NCI-H345 (cell line): ENCODE measurements around the gene AP3S2.
"Not testable (repeated sequence)": the region's sequence is repeated elsewhere in the genome, so short reads cannot be mapped to it uniquely, and the experiment has no call there.

Experiments
- DNase-seq: peaks from one replicate; lab custom pipeline; 2025; lab: John Stamatoyannopoulos, UW

Gene AP3S2

GRCh38 chr15:89834465-89835175 lies 59.2 kb downstream of the AP3S2 start:
- DNase-seq = not testable (repeated sequence)

GRCh38 chr15:89833966-89834365 lies 59.8 kb downstream of the AP3S2 start:
- no peak for DNase-seq

GRCh38 chr15:89830639-89831038 lies 63.2 kb downstream of the AP3S2 start:
- DNase-seq = no peak

- DNase-seq = no peak
These were observed 64.0 kb downstream of the AP3S2 start for GRCh38 chr15:89829616-89830440.

GRCh38 chr15:89829161-89829560 lies 64.6 kb downstream of the AP3S2 start:
- no peak for DNase-seq

GRCh38 chr15:89828281-89829145 lies 65.3 kb downstream of the AP3S2 start:
- DNase-seq = no peak

GRCh38 chr15:89827829-89828228 lies 66.0 kb downstream of the AP3S2 start:
- no peak for DNase-seq

GRCh38 chr15:89826671-89827655 lies 66.8 kb downstream of the AP3S2 start:
- DNase-seq = no peak

- DNase-seq = no peak
These were observed 68.4 kb downstream of the AP3S2 start for GRCh38 chr15:89825271-89825940.

GRCh38 chr15:89824607-89824867 lies 69.3 kb downstream of the AP3S2 start:
- no peak for DNase-seq

GRCh38 chr15:89823836-89824606 lies 69.8 kb downstream of the AP3S2 start:
- no peak for DNase-seq

GRCh38 chr15:89822951-89823711 lies 70.7 kb downstream of the AP3S2 start:
- DNase-seq = no peak

- DNase-seq = no peak
These were observed 71.2 kb downstream of the AP3S2 start for GRCh38 chr15:89822611-89822950.

GRCh38 chr15:89822026-89822425 lies 71.8 kb downstream of the AP3S2 start:
- DNase-seq = no peak

GRCh38 chr15:89820666-89821611 lies 72.9 kb downstream of the AP3S2 start:
- DNase-seq = no peak

GRCh38 chr15:89818287-89818686 lies 75.5 kb downstream of the AP3S2 start:
- no peak for DNase-seq

GRCh38 chr15:89817701-89818280 lies 76.0 kb downstream of the AP3S2 start:
- no peak for DNase-seq

GRCh38 chr15:89815769-89816168 lies 78.0 kb downstream of the AP3S2 start:
- DNase-seq = no peak
